Posterior vena cava (tissue), 2 donors: Measurements from ENCODE around the gene MYCL. TPM values are rescaled to one million over a fixed set of nuclear protein-coding genes. Genes with fewer than 3 reads are reported as not detected.

Experiments
- total RNA-seq, 2 donors: library from RNA; stranded (reverse); fragmentation: NEBNext Ultra II Directional; extraction: Animal tissue kit (Norgen Biotek cat#: 25700); gene quantifications; one replicate each; pipeline ENCODE4 v1.2.1, GENCODE V29; 2021
- donor health status: DM: yes; HTN: yes; CAD: no.
- donor health status: DM: yes; HTN: yes; CAD: no.

The MYCL gene
- total RNA-seq, 2 donors from 2014 or later, result 0.14 to 0.51 TPM

Other genes with a start within 250 kb of the MYCL start
- gene NT5C1A, start 229.8 kb downstream of the MYCL start, total RNA-seq, result 1 to 10 TPM in 1 of 2 donors, under 1 TPM in 1; 0.71 to 1.1 TPM
- gene HPCAL4, start 210.5 kb downstream of the MYCL start, total RNA-seq, result under 1 TPM in 1 of 2 donors, not detected in 1; 0.09 TPM
- gene PPIE, start 163.0 kb downstream of the MYCL start, total RNA-seq, result 10 to 100 TPM; 29.0 to 45.9 TPM
- gene OXCT2, start 130.6 kb downstream of the MYCL start, total RNA-seq, result 1 to 10 TPM; 1.2 to 2.0 TPM
- under 1 TPM; 0.24 to 0.69 TPM for gene BMP8B, start 113.1 kb downstream of the MYCL start, total RNA-seq
- 10 to 100 TPM; 15.1 to 15.8 TPM for gene TRIT1, start 18.4 kb downstream of the MYCL start, total RNA-seq
- 1 to 10 TPM in 1 of 2 donors, under 1 TPM in 1; 0.69 to 1.4 TPM for gene MFSD2A, start 53.2 kb upstream of the MYCL start, total RNA-seq
- 100 to 1,000 TPM; 402 to 489 TPM for gene CAP1, start 138.8 kb upstream of the MYCL start, total RNA-seq
- 10 to 100 TPM; 66.2 to 96.3 TPM for gene PPT1, start 195.3 kb upstream of the MYCL start, total RNA-seq